Iris pigment epithelial cell (primary cell): Measurements from ENCODE around the gene PDE3A.
A peak's percentile ranks its signal among the peaks of the same experiment; 100 is the strongest.
"Not testable (repeated sequence)": the region's sequence is repeated elsewhere in the genome, so short reads cannot be mapped to it uniquely, and the experiment has no call there.

Source experiments
- DNase-seq: peaks from one replicate; pipeline ENCODE4 v3.0.0-alpha.2; 2011; ENCODE audit warnings: low read depth

Gene PDE3A

DNA sequence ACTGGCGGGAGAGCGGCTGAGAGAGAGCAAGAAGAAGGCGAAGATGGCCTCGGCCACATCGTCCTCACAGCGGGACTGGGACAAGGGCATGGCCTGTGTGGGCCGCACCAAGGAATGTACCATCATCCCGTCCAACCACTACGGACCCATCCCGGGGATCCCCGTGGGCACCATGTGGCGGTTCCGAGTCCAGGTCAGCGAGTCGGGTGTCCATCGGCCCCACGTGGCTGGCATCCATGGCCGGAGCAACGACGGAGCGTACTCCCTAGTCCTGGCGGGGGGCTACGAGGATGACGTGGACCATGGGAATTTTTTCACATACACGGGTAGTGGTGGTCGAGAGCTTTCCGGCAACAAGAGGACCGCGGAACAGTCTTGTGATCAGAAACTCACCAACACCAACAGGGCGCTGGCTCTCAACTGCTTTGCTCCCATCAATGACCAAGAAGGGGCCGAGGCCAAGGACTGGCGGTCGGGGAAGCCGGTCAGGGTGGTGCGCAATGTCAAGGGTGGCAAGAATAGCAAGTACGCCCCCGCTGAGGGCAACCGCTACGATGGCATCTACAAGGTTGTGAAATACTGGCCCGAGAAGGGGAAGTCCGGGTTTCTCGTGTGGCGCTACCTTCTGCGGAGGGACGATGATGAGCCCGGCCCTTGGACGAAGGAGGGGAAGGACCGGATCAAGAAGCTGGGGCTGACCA is 183.6 kb downstream of the PDE3A start:
- not testable (repeated sequence) for DNase-seq

DNA sequence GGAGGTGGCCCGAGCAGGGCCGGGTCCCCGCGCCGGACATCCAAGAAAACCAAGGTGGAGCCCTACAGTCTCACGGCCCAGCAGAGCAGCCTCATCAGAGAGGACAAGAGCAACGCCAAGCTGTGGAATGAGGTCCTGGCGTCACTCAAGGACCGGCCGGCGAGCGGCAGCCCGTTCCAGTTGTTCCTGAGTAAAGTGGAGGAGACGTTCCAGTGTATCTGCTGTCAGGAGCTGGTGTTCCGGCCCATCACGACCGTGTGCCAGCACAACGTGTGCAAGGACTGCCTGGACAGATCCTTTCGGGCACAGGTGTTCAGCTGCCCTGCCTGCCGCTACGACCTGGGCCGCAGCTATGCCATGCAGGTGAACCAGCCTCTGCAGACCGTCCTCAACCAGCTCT is 184.2 kb downstream of the PDE3A start:
- DNase-seq, result not testable (repeated sequence)

DNA sequence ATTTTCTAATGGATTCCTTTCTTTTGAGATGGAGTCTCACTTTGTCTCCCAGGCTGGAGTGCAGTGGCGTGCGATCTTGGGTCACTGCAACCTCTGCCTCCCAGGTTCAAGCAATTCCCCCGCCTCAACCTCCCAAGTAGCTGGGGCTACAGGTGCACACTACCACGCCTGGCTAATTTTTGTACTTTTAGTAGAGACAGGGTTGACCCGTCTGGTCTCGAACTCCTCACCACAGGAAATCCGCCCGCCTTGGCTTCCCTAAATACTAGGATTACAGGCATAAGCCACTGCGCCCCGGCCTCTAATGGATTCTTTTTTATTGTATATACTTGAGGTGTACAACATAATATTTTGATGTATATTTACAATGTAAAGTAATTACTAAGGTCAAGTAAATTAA is 186.7 kb downstream of the PDE3A start:
- DNase-seq, result no peak

DNA sequence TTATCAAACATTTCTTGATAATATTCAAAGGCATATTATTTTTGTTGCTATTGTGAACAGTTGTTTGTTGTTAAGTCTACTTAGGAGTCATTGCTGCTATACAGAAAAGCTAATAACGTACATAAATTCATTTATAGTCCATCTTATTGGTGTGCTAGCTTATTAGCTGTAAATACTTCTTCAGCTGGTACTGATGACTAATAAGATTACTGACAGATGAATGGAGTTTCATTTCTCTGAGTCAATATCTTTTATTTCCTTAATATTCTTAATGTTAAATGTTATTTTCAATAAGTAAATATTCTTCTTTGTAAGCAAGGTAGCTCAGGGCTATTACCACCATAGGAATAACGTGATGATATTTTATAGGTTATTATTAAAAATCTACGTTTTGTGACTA is 187.4 kb downstream of the PDE3A start:
- DNase-seq, result peak; percentile 56

DNA sequence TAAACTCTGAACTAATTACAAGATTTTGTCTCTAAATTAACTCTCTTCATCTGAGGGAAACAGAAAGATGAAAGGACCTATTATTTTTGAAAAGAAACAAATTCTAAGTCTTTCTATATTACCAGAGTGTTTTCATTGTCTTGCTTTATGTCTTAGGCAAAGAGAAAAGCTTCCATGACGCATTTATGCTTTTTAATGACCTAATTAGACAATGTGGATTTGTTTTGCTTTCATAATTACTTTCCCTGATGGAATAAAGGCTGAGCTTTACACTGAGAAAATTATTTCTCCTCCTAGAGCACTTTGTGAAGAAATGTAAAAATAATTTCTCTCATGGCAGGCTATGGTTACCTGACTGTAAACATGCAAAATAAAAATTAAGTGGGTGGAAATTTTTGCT is 188.8 kb downstream of the PDE3A start:
- no peak for DNase-seq

DNA sequence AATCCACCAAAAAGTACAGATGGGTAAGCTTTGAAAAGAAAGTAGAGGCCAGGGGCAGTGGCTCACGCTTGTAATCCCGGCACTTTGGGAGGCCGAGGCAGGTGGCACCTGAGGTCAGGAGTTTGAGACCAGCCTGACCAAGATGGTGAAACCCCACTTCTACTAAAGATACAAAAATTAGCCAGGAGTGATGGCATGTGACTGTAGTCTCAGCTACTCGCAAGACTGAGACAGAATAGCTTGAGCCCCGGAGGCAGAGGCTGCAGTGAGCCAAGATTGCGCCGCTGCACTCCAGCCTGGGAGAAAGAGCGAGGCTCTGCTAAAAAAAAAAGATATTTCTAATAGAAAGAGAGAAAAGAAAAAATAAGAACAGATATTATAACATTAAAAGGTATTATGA is 192.6 kb downstream of the PDE3A start:
- no peak for DNase-seq

DNA sequence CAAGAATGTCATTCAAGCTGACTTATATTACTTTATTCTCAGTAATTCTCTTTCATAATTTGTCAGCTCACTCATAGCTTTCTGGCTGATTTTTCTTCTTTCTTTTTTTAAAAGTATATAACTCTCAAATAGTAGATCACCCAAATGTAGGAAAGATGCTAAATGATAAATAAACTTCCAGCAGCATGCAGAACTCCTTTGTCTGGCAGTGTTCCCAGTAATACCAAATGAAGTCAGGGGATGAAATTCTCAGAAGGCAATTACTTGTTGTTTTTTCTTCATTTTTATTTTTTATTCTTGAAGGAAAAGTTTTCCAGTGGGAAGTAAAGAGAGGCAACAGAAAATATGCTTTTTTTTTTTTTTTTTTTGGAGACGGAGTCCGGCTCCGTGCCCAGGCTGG is 193.5 kb downstream of the PDE3A start:
- peak; percentile 43 for DNase-seq

DNA sequence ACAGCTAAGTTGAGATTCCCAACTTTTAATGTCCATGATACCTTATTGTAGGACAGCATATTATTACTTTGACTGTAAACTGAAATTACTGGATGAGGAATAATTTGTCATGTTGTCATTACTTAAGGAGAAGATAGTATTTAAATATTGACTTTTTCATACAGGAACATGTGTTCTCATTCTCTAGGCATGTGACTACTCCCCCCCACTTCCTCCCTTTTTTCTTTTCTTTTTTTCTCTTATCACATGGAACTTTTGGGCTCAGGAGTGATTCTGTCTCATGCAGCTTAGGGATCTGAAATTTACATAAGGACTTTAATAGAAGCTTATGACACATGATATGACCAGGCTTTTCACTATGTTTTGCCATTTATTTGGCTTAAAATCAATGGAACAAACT is 199.1 kb downstream of the PDE3A start:
- peak; percentile 49 for DNase-seq

DNA sequence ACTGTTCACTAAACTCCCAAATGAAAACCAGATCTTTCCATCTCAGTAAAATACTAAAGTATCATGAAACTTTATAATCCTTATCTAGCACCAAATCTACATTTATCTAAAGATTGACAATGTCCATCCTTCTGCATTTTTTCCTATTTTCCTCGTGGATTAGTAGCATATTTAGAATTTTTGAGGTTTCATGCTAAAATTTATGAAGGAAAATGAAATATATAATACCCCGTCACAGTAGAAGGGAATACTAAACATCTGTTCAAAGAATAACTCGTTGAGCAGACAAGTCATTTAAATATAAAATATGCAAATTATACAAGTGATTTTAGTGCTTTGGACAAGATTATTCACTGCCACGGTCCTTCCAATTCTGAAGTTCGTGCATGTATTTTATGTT is 204.1 kb downstream of the PDE3A start:
- no peak for DNase-seq

DNA sequence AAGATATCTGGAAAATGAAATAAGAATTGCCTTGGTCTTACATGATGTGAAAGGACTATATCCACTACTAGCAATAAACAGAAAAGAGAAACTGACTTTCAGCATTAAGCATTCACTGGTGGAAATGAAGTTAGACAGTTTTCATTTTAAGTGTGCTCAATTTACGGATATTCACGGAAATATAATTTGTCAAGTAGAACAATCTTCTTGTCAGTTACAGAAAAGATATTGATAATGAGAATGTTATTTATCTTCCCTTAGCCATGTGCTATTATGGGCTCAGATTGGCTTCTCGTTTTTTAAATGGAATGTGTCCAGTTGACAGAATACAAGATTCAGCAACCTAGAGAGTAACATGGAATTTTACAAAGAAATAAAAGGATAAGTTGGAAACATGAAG is 208.2 kb downstream of the PDE3A start:
- DNase-seq, result no peak

DNA sequence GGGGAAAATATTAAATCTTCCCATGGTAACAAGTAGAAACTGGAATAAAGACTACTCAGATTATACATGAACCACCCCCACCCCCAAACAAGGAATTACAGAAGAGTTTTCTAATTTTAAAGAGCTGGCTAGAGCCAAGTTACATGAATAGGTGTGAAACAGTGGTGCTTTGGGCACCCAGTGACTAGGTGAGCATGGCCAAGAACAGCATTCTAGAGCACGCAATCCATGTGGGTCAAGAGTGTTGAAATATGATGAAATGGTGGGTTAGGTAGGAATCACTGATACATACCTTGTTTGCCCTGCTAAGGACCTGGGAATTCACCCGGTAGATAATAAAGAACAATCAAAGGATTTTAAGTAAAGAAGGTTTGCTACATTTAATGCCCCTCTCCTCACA is 208.7 kb downstream of the PDE3A start:
- DNase-seq, result no peak

DNA sequence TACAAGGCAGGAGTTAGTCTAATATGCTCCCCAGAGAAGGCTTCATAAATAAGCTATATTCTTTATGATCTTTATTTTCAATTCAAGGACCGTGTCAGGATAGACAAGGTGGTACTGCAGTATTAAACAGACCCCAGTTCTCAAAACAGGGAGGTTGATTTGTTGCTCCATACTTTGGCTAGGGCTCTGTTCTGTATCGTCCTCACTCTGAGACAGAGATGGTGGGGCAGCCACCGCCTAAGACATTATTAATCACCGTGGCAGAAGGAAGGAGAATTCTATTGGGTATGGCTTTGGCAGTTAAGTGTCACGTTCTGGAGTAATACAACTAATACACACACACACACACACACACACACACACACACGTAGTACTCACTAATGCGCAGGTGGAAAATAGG is 209.8 kb downstream of the PDE3A start:
- DNase-seq, result no peak

DNA sequence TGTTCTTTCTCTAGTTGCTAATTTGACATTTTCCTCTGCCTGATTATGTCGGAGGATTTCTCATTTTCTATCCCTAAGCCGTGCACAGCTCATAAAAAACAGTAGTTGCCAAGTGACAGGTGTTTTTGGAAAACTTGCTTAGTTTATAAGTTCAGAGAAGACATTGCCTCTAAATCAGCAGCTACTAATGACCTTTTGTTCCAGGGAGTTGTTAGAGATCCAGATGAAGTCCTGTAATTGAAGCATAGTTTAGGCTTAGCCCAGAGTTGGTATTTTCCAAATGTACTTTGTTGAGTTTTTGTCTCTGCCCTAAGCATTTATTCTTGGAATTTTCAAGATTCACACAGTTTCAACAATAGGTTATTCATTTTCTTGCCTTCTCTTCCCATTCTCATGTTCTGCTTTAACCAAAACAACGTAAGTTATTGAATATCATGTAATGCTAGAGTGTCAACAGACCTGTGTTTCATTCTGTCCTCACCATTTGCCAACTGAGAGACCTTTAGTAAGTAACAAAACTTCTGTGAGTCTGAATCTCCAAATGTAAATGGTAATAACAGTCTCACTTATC is 216.8 kb downstream of the PDE3A start:
- DNase-seq, result no peak

DNA sequence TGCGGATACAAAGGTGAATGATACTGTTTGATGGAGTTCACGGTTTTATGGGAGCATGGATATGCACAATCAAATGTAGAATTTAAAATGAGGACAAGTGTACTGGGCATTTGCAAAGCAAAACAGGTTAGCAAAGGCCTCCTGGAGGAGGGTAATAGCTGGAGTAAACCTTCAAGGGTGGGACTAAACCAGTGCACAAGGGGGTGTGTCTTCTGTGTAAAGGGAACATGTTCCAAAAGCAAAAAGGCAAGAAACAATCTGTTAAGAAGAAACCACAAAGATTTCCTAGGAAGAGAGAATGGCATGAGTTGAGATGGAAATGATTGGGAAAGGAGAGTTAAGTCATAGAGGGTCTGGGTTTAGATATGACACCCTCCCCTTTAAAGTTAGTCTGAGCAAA is 217.6 kb downstream of the PDE3A start:
- no peak for DNase-seq

DNA sequence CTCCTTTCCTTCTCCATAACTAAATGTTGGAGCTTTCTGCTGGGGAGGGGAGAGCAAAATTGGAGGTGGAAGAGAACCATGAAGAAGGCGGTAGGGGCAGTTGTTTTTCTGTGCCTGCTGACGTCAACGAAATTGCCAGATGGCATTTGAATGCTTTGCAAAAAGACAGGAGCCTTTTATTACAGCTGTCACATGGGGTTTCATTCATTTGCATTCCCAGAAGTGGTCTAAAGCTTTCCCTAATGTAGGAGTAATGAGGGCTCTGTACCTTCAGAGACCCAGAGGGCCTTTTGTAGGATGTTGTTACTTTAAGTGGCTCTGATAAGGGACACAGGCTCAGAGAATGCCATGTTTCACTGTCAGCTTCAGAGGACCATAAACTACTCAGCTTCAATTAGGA is 219.7 kb downstream of the PDE3A start:
- no peak for DNase-seq

DNA sequence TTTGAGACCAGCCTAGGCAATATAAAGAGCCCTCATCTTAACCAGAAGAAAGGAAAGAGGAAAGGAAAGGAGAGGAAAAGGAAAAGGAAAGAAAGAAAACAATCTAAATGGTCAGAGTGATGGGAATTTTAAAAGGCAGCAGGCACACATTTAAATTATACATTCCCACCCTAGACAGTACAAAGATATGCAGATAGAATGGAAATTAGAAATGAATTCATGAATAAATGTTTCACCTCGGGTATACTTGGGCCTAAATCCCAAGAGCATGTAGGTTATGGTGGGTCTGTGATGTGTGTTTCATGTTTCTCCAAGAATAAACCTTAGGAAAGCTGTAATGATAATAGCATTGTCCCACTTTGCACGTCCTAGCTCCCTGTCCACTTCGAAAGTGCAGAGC is 222.2 kb downstream of the PDE3A start:
- DNase-seq, result no peak

DNA sequence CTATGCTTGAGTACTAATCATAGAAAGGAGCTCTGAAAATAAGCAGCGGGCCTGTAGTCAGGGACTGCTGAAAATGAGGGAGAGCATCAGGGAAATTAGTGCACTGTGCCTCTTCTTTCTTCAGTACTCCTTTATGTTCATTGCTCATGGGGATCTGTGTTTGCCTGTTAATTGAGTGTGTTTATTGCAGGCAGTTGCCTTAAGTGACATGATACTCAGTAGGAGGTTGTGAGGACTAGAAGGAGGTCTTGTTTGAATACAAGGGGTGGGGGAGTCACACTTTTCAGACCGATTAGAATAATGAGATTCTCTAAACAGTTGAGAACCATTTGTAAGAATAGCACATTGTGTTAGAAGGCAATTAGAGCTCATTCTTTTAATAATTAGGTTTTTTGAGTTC is 224.2 kb downstream of the PDE3A start:
- DNase-seq, result no peak

DNA sequence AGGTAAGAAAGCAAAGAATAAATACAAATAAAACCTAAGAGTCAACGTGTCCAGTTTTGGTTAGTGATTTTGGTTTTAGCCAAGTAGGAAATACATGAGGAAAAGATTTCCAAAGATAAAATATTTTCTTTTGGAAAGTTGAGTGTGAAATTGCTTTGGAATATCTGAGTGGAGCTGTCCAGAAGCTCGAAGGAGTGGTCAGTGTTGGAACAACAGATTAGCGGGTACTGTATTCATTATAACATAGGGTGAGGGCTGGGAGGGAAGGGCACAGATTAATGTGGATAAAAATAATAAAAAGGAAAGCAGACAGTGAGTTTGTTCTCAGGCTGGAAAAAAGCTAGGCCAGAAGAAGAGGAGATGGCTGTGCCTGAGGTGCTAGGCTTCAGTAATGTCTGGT is 225.3 kb downstream of the PDE3A start:
- no peak for DNase-seq

DNA sequence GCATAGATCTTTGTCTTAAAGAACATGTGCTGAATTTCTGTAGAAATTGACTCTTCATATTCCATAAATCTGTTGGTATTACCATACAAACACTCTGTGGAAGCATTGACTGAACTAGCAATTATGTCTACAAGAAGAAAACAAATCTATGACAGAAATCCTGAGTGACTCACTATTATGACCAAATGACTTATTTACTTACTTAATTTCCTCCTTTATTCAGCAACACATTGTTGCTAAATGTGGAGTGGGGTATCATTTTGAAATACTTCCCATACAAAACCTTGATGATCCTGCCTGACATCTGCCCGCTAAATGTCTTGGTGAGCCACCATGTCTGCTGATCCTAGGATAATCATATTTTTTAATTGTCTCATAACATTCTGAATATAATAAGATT is 227.7 kb downstream of the PDE3A start:
- DNase-seq, result peak; percentile 28

DNA sequence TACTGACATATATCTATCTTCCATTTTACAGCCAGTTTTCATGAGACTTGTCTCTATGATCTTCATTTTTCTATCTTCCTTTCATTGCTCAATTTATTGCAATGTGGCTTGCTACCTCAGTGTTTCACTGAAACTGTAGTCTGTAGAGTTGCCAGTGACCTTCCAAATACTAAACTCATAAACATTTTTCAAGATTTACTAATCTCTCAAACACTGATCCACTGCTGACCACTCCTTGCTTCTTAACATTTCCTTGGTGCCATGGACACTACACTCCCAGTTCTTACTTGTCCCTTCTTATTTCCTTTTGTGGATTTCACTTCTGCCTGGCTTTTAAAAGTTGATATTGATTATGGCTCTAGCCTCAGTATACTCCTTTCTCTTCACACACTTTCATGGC is 231.4 kb downstream of the PDE3A start:
- DNase-seq, result peak; percentile 35

DNA sequence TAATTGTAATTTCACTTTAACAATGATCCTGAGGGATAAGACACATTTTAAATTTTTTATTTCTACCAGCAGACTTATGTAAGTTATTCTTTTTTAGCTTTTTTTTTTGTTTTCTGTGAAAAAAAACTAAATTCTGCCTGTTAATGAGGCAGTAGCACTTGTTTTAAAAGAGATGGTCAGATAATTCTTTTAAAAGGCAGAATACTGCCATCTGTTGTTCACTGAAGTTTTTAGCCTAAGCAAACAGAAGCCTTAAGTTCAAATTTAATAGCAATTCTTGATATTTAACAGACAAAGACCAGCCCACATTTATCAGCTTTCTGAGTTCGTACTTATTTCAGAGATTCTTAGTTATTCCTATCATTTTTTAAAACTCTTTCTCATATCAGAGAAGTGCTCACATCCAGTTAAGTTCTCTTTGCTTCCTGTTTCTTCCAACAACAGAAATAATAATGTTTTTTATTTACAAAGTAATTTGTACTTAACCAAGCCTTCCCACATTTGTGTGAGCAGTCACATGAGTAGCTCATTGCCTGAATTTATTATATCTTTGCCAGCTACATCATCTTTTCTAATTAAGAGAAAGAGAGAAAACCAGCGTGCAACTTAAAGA is 233.4 kb downstream of the PDE3A start:
- peak; percentile 74 for DNase-seq

DNA sequence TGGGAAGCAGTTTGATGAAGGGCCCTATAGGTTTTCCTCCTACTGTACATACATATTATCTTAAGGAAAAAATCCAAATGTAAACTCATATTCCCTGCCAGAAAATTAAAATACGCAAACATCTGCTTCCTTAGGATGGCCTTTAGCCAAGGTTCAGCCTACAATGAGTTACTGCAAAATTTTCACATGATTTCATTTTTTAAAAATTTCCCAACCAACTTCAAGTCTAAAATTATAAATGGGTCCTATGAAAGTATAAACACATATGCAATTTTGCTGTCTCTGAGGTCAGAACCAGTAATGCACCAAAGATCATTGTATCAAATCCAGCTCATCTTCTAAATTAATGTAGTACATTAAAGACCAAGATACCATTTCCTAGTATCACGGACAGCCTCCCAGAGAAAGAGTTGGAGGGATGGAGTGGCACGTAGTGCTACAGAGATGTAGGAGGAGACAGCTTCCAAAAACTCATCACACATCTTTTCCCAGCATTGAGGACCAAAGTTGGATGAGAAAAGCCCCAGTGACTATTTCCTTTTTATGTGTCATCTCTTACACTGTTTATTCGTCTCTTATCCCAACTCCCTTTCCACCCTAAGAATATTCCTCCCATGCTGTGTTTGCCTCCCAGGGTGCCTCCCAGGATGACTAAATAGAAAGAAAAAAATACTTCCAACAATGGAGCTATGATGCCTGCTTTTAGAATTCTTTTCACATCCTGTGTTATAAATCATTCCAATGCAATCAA is 234.5 kb downstream of the PDE3A start:
- DNase-seq, result peak; percentile 71

DNA sequence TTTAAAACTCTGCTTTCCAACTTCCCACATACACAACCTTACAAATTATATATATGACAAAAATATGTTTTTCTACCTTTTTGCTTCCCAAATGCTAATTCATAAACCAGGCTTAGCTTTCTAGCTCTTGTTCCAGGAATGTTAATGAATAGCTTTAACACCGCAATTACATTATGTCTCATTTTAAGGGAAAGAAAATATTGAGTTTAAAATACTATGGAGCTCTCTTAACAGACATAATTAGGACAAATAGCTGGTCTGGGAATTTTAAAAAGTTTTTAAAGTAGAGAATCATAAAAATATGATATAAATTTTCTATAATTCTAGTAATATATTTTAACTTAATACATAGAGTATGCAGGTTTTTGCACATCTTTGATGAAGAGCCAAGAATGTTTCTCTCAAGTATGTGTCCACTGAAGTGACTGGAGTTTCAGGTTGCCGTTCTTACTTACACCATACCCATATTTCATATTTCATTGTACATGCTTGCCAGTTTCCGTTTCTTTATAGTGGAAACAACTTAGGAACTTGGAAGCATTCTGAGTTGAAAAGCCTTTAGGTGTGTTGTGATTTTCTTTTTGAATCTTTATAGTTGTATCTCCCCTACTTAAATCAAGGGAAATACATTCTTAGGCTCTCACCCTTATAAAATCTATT is 236.2 kb downstream of the PDE3A start:
- no peak for DNase-seq
